ENCODE data around the gene PGAP2. TPM values are rescaled to one million over a fixed set of nuclear protein-coding genes. Genes with fewer than 3 reads are reported as not detected.
"Not testable (repeated sequence)": the region's sequence is repeated elsewhere in the genome, so short reads cannot be mapped to it uniquely, and the experiment has no call there.

The PGAP2 gene
- total RNA-seq, 3 donors from 2014 or later, result 12.3 to 24.3 (median 20.6) TPM

GRCh38 chr11:3781423-3781822 is 26.9 kb upstream of the PGAP2 start:
- peaks cover 0 to 3% of the 10 kb centered on the region in 2 donors for H3K4me1 ChIP-seq
- peaks cover 3% of the 10 kb centered on the region for H3K36me3 ChIP-seq
- no peak for DNase-seq (ENCODE audit: low spot score in 2 of 2)
- intact Hi-C loops (cut with DNase I; ENCODE audit: low total_unique reads), result no loop called here
- peak overlapping the region in 1 of 2 donors; percentile 35 for H3K27ac ChIP-seq
- no peaks in the 10 kb centered on the region for H3K9me3 ChIP-seq
- TF ChIP-seq POLR2AphosphoS5 (IDR thresholded peaks at IDR 0.05), result no peak
- no peak for TF ChIP-seq POLR2A (IDR thresholded peaks at IDR 0.05)
- TF ChIP-seq CTCF (IDR thresholded peaks at IDR 0.05), result no peak
- H3K27me3 ChIP-seq, result no peaks in the 10 kb centered on the region
- H3K4me3 ChIP-seq, result no peak overlapping the region

GRCh38 chr11:3782963-3783362 is 25.4 kb upstream of the PGAP2 start:
- TF ChIP-seq CTCF (IDR thresholded peaks at IDR 0.05), result no peak
- TF ChIP-seq POLR2A (IDR thresholded peaks at IDR 0.05), result no peak
- TF ChIP-seq POLR2AphosphoS5 (IDR thresholded peaks at IDR 0.05), result no peak
- Histone ChIP-seq H3K4me1 (peaks cover 0 to 3% of the 10 kb centered on the region in 2 donors), H3K9me3 (no peaks in the 10 kb centered on the region), H3K27me3 (no peaks in the 10 kb centered on the region), H3K4me3 (no peak overlapping the region), H3K27ac (no peak overlapping the region), H3K36me3 (no peaks in the 10 kb centered on the region)
- DNase-seq (ENCODE audit: low spot score in 2 of 2), result no peak
- intact Hi-C loops (cut with DNase I; ENCODE audit: low total_unique reads), result no loop called here

- H3K27ac ChIP-seq, result no peak overlapping the region
- DNase-seq (ENCODE audit: low spot score in 2 of 2), result no peak
- no peaks in the 10 kb centered on the region for H3K36me3 ChIP-seq
- H3K4me3 ChIP-seq, result no peak overlapping the region
- intact Hi-C loops (cut with DNase I; ENCODE audit: low total_unique reads), result no loop called here
- TF ChIP-seq POLR2AphosphoS5 (IDR thresholded peaks at IDR 0.05), result no peak
- TF ChIP-seq POLR2A (IDR thresholded peaks at IDR 0.05), result no peak
- no peak for TF ChIP-seq CTCF (IDR thresholded peaks at IDR 0.05)
- no peaks in the 10 kb centered on the region for H3K27me3 ChIP-seq
- H3K4me1 ChIP-seq, result peaks cover 0 to 3% of the 10 kb centered on the region in 2 donors
- no peaks in the 10 kb centered on the region for H3K9me3 ChIP-seq
These were observed 24.7 kb upstream of the PGAP2 start for GRCh38 chr11:3783611-3784010.

GRCh38 chr11:3786781-3787428 is 21.5 kb upstream of the PGAP2 start:
- Histone ChIP-seq H3K27me3 (no peaks in the 10 kb centered on the region), H3K36me3 (no peaks in the 10 kb centered on the region), H3K4me1 (peaks cover 0 to 3% of the 10 kb centered on the region in 2 donors), H3K4me3 (no peak overlapping the region), H3K27ac (peak overlapping the region; percentile 3 to 71), H3K9me3 (no peaks in the 10 kb centered on the region)
- intact Hi-C loops (cut with DNase I; ENCODE audit: low total_unique reads), result no loop called here
- no peak for DNase-seq (ENCODE audit: low spot score in 2 of 2)
- TF ChIP-seq POLR2AphosphoS5 (IDR thresholded peaks at IDR 0.05), result no peak
- TF ChIP-seq CTCF (IDR thresholded peaks at IDR 0.05), result no peak
- TF ChIP-seq POLR2A (IDR thresholded peaks at IDR 0.05), result no peak

- DNase-seq (ENCODE audit: low spot score in 2 of 2); H3K27me3 ChIP-seq; H3K4me3 ChIP-seq; H3K36me3 ChIP-seq; intact Hi-C loops (cut with DNase I; ENCODE audit: low total_unique reads); H3K27ac ChIP-seq; H3K4me1 ChIP-seq; H3K9me3 ChIP-seq: not testable (repeated sequence)
These were observed 14.0 kb upstream of the PGAP2 start for GRCh38 chr11:3794387-3794786.
